Peyer's patch (tissue), 4 donors: ENCODE data around the gene IFNAR1.
A peak's percentile ranks its signal among the peaks of the same experiment; 100 is the strongest.

Experiments
- CTCF ChIP-seq, 6 experiments: fragments of 450-650 bp in 4 of 6; fragments of 200-600 bp in 2 of 6; sonication (generic) in 1 of 6; IDR thresholded peaks; one replicate each; pipeline ENCODE4 v1.5.1; 2017 to 2019; ENCODE audit warnings: antibody characterized with exemption in 6 of 6, mild to moderate bottlenecking in 3 of 6, moderate library complexity in 1 of 6
- POLR2A ChIP-seq, 2 donors: fragments of 450-650 bp; IDR thresholded peaks; one replicate each; pipeline ENCODE4 v1.5.1; 2017; ENCODE audit warnings: antibody characterized with exemption in 2 of 2, mild to moderate bottlenecking in 2 of 2, moderate library complexity in 2 of 2

- TF ChIP-seq POLR2A (IDR thresholded peaks at IDR 0.05), result peak; percentile 82 to 89
- TF ChIP-seq CTCF (IDR thresholded peaks at IDR 0.05), result no peak
Observed at GRCh38 chr21:33324291-33325221, at the start of gene IFNAR1.
